Measurements from ENCODE around the gene GADL1. TPM values are rescaled to one million over a fixed set of nuclear protein-coding genes. Genes with fewer than 3 reads are reported as not detected.

GADL1 gene
- total RNA-seq (2014; rRNA removed; shearing (Covaris generic)), result not detected in 2 replicates

GRCh38 chr3:30894521-30895251 lies at the start of gene GADL1:
Gene GADL1 (minus strand): TSS chr3:30894661. CDS start chr3:30894614, 47 bp downstream.
- peak; percentile 48 for DNase-seq (ENCODE audit: low read depth)

- DNase-seq (ENCODE audit: low read depth), result no peak
These were observed 49.7 kb upstream of the GADL1 start for GRCh38 chr3:30944124-30944523.

- no peak for DNase-seq (ENCODE audit: low read depth)
These were observed 48.7 kb upstream of the GADL1 start for GRCh38 chr3:30943206-30943605.

- no peak for DNase-seq (ENCODE audit: low read depth)
These were observed 46.9 kb upstream of the GADL1 start for GRCh38 chr3:30941342-30941741.

- DNase-seq (ENCODE audit: low read depth), result no peak
These were observed 46.3 kb upstream of the GADL1 start for GRCh38 chr3:30940740-30941139.

- peak; percentile 61 for DNase-seq (ENCODE audit: low read depth)
These were observed 39.7 kb upstream of the GADL1 start for GRCh38 chr3:30934208-30934550.

GRCh38 chr3:30933478-30934207 lies 39.2 kb upstream of the GADL1 start:
- no peak for DNase-seq (ENCODE audit: low read depth)

- no peak for DNase-seq (ENCODE audit: low read depth)
These were observed 38.1 kb upstream of the GADL1 start for GRCh38 chr3:30932513-30933098.

GRCh38 chr3:30924763-30925162 lies 30.3 kb upstream of the GADL1 start:
- DNase-seq (ENCODE audit: low read depth), result no peak

GRCh38 chr3:30919564-30919963 lies 25.1 kb upstream of the GADL1 start:
- no peak for DNase-seq (ENCODE audit: low read depth)

GRCh38 chr3:30918761-30919160 lies 24.3 kb upstream of the GADL1 start:
- no peak for DNase-seq (ENCODE audit: low read depth)

GRCh38 chr3:30915782-30916181 lies 21.3 kb upstream of the GADL1 start:
- no peak for DNase-seq (ENCODE audit: low read depth)

- DNase-seq (ENCODE audit: low read depth), result no peak
These were observed 20.2 kb upstream of the GADL1 start for GRCh38 chr3:30914696-30915095.

- DNase-seq (ENCODE audit: low read depth), result no peak
These were observed 18.7 kb upstream of the GADL1 start for GRCh38 chr3:30913176-30913575.

GRCh38 chr3:30912301-30912700 lies 17.8 kb upstream of the GADL1 start:
- no peak for DNase-seq (ENCODE audit: low read depth)

- no peak for DNase-seq (ENCODE audit: low read depth)
These were observed 14.1 kb upstream of the GADL1 start for GRCh38 chr3:30908456-30909037.

GRCh38 chr3:30904996-30905395 lies 10.5 kb upstream of the GADL1 start:
- no peak for DNase-seq (ENCODE audit: low read depth)

GRCh38 chr3:30895329-30895728 lies 868 bp upstream of the GADL1 start:
- no peak for DNase-seq (ENCODE audit: low read depth)

GRCh38 chr3:30893678-30894325 lies 659 bp downstream of the GADL1 start:
- DNase-seq (ENCODE audit: low read depth), result no peak

GRCh38 chr3:30890907-30891306 lies 3.6 kb downstream of the GADL1 start:
- DNase-seq (ENCODE audit: low read depth), result no peak

GRCh38 chr3:30886888-30887287 lies 7.6 kb downstream of the GADL1 start:
- peak; percentile 13 for DNase-seq (ENCODE audit: low read depth)

GRCh38 chr3:30878862-30879261 lies 15.6 kb downstream of the GADL1 start:
- DNase-seq (ENCODE audit: low read depth), result no peak

All from RPMI7951 (cell line).